ENCODE measurements around the gene BABAM2. TPM values are rescaled to one million over a fixed set of nuclear protein-coding genes. Genes with fewer than 3 reads are reported as not detected.

BABAM2 gene
- polyA plus RNA-seq, 3 donors: 33.2 to 52.8 (median 49.3) TPM

- H3K27ac Mint-ChIP-seq: no peak overlapping the region
- peaks cover 0 to 2% of the 10 kb centered on the region in 2 donors for H3K36me3 Mint-ChIP-seq
- H3K36me3 ChIP-seq (replicated peaks in 1 of 2; ENCODE audit: control insufficient read depth in 1 of 2, insufficient read depth in 2 of 2, low read length in 2 of 2): no peaks in the 10 kb centered on the region
- no CpG with 5 or more reads among the region's 1 CpG for whole genome bisulfite sequencing (ENCODE audit: insufficient coverage)
- H3K4me3 Mint-ChIP-seq: no peak overlapping the region
- peaks cover 41% of the 10 kb centered on the region for H3K79me2 ChIP-seq (ENCODE audit: insufficient read depth, low read length)
- TF ChIP-seq, protein P1, sequence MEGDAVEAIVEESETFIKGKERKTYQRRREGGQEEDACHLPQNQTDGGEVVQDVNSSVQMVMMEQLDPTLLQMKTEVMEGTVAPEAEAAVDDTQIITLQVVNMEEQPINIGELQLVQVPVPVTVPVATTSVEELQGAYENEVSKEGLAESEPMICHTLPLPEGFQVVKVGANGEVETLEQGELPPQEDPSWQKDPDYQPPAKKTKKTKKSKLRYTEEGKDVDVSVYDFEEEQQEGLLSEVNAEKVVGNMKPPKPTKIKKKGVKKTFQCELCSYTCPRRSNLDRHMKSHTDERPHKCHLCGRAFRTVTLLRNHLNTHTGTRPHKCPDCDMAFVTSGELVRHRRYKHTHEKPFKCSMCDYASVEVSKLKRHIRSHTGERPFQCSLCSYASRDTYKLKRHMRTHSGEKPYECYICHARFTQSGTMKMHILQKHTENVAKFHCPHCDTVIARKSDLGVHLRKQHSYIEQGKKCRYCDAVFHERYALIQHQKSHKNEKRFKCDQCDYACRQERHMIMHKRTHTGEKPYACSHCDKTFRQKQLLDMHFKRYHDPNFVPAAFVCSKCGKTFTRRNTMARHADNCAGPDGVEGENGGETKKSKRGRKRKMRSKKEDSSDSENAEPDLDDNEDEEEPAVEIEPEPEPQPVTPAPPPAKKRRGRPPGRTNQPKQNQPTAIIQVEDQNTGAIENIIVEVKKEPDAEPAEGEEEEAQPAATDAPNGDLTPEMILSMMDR (IDR thresholded peaks at IDR 0.05): no peak
- H3K9ac ChIP-seq (ENCODE audit: insufficient read depth, low read length, poor library complexity, severe bottlenecking): no peak overlapping the region
- no peak overlapping the region for H2AFZ ChIP-seq (ENCODE audit: insufficient read depth, low read depth, low read length, poor library complexity, severe bottlenecking)
- H3K4me1 Mint-ChIP-seq: peaks cover 37% of the 10 kb centered on the region
- no peaks in the 10 kb centered on the region for H4K20me1 ChIP-seq (ENCODE audit: insufficient read depth, low read length)
- intact Hi-C loops (cut with micrococcal nuclease): no loop called here
- no peaks in the 10 kb centered on the region for H3K27me3 ChIP-seq (ENCODE audit: control insufficient read depth in 2 of 2, insufficient read depth in 2 of 2, low read length in 2 of 2)
- H3K9me3 Mint-ChIP-seq: peaks cover 0 to 9% (median 3%) of the 10 kb centered on the region in 7 donors
- no peak overlapping the region for H3K4me2 ChIP-seq (replicated peaks; ENCODE audit: extremely low read depth, low read length, poor library complexity, severe bottlenecking)
- peaks cover 20 to 31% of the 10 kb centered on the region in 2 donors for H3K4me1 ChIP-seq (ENCODE audit: control insufficient read depth in 1 of 2, insufficient read depth in 2 of 2, low read length in 2 of 2)
- DNase-seq: no peak
- H3K27ac ChIP-seq (ENCODE audit: low read depth in 1 of 2, low read length in 2 of 2): no peak overlapping the region
- peaks cover 0 to 3% (median 2%) of the 10 kb centered on the region in 3 donors for H3K27me3 Mint-ChIP-seq (ENCODE audit: low read depth in 3 of 3)
- H3K9me3 ChIP-seq (replicated peaks in 1 of 2; ENCODE audit: control insufficient read depth in 1 of 2, insufficient read depth in 1 of 2, low read length in 2 of 2): no peaks in the 10 kb centered on the region
- no peak overlapping the region for H3K4me3 ChIP-seq (replicated peaks in 1 of 3; ENCODE audit: low read depth in 2 of 3, low read length in 3 of 3)
These were observed 4.9 kb upstream of the BABAM2 start for GRCh38 chr2:27885661-27886060.

DNA sequence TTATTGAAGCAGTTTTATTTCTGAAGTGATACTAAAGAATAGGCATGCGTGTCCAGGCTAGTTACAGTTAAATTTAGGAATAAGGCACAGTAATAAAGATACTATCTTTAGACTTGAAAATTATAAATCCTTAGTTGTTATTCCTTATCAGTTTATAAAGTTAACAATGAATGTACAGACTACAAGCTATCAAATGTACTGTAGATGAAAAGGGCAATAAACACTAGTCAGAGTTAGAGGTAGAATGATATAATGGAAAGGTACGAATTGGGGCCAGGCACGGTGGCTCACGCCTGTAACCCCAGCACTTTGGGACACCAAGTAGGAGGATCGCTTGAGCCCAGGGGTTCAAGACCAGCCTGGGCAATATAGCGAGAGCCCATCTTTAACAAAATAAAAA lies 4.2 kb upstream of the BABAM2 start:
- Histone ChIP-seq H3K9me3 (replicated peaks in 1 of 2; ENCODE audit: control insufficient read depth in 1 of 2, insufficient read depth in 1 of 2, low read length in 2 of 2) (no peaks in the 10 kb centered on the region), H2AFZ (ENCODE audit: insufficient read depth, low read depth, low read length, poor library complexity, severe bottlenecking) (no peak overlapping the region), H3K4me1 (ENCODE audit: control insufficient read depth in 1 of 2, insufficient read depth in 2 of 2, low read length in 2 of 2) (peaks cover 26 to 35% of the 10 kb centered on the region in 2 donors), H3K27me3 (ENCODE audit: control insufficient read depth in 2 of 2, insufficient read depth in 2 of 2, low read length in 2 of 2) (no peaks in the 10 kb centered on the region), H3K36me3 (replicated peaks in 1 of 2; ENCODE audit: control insufficient read depth in 1 of 2, insufficient read depth in 2 of 2, low read length in 2 of 2) (no peaks in the 10 kb centered on the region), H4K20me1 (ENCODE audit: insufficient read depth, low read length) (no peaks in the 10 kb centered on the region), H3K27ac (ENCODE audit: low read depth in 1 of 2, low read length in 2 of 2) (no peak overlapping the region), H3K9ac (ENCODE audit: insufficient read depth, low read length, poor library complexity, severe bottlenecking) (no peak overlapping the region), H3K4me2 (replicated peaks; ENCODE audit: extremely low read depth, low read length, poor library complexity, severe bottlenecking) (no peak overlapping the region), H3K79me2 (ENCODE audit: insufficient read depth, low read length) (peaks cover 48% of the 10 kb centered on the region), H3K4me3 (replicated peaks in 1 of 3; ENCODE audit: low read depth in 2 of 3, low read length in 3 of 3) (no peak overlapping the region)
- Mint-ChIP-seq H3K36me3 (peaks cover 0 to 2% of the 10 kb centered on the region in 2 donors), H3K4me1 (peaks cover 39% of the 10 kb centered on the region), H3K27me3 (ENCODE audit: low read depth in 3 of 3) (peaks cover 0 to 4% (median 3%) of the 10 kb centered on the region in 3 donors), H3K4me3 (no peak overlapping the region), H3K9me3 (peaks cover 0 to 9% (median 3%) of the 10 kb centered on the region in 7 donors), H3K27ac (no peak overlapping the region)
- DNase-seq: no peak
- TF ChIP-seq, protein P1 (IDR thresholded peaks at IDR 0.05): no peak
- intact Hi-C loops (cut with micrococcal nuclease): no loop called here
- no CpG with 5 or more reads among the region's 6 CpGs for WGBS (ENCODE audit: insufficient coverage)
